ENCODE data around the gene HGD.

GRCh38 chr3:120636795-120637401 lies 45.1 kb downstream of the HGD start:
- TF ChIP-seq SUZ12 (IDR thresholded peaks at IDR 0.05; ENCODE audit: extremely low read depth, insufficient read depth, insufficient read length) (no peak), YY1 (IDR thresholded peaks at IDR 0.05; ENCODE audit: insufficient read depth, insufficient read length) (no peak)
